Umbilical cord (tissue), 2 donors: ENCODE results near the gene BCAS3. TPM values are rescaled to one million over a fixed set of nuclear protein-coding genes. Genes with fewer than 3 reads are reported as not detected.
A peak's percentile ranks its signal among the peaks of the same experiment; 100 is the strongest.

Experiments used
- DNase-seq: peaks from one replicate; pipeline ENCODE4 v3.0.0-alpha.2; 2015; ENCODE audit warnings: low spot score
- total RNA-seq: library from RNA; depleted of rRNA; stranded (reverse); fragments of >200 nt; gene quantifications from one replicate; pipeline ENCODE4 v1.2.3, GENCODE V29; 2014; ENCODE audit warnings: low replicate concordance; ENCODE audit not compliant: insufficient read depth

Gene BCAS3
- total RNA-seq, 1 donor from 2014 or later: 25.0 TPM

DNA sequence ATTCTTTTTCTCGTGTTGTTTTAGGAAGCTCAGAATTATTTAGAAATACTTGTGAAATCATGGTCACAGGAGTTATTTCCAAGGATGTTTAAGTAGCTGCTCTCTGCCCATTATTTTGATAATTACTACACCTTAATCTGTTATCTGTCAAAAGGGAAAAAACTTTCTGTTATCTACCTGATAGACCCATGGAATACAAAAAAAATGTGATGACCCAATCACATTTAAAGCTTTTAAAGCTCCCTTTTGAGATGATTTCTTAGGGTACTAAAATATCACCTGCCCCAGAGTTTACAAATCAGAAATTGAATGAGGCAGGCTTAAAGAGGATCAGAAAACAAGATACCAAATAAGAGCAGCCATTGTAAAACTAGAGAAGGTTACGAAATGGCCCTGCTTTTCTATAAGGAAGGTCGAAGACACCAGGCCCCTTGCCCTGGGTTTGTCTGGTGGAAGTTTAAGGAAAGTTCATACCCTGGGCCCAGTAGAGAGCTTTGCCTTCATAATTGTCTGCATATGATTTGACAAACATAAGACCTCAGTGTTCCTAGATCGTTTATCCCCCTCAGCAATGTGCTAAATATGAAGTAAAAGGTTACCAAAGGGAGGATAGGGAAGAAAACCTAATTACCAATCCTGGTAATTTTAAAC lies 572.1 kb downstream of the BCAS3 start:
- peak; percentile 57 for DNase-seq

- DNase-seq: peak; percentile 95
Measured at GRCh38 chr17:61250335-61250890, 572.8 kb downstream of the BCAS3 start.

DNA sequence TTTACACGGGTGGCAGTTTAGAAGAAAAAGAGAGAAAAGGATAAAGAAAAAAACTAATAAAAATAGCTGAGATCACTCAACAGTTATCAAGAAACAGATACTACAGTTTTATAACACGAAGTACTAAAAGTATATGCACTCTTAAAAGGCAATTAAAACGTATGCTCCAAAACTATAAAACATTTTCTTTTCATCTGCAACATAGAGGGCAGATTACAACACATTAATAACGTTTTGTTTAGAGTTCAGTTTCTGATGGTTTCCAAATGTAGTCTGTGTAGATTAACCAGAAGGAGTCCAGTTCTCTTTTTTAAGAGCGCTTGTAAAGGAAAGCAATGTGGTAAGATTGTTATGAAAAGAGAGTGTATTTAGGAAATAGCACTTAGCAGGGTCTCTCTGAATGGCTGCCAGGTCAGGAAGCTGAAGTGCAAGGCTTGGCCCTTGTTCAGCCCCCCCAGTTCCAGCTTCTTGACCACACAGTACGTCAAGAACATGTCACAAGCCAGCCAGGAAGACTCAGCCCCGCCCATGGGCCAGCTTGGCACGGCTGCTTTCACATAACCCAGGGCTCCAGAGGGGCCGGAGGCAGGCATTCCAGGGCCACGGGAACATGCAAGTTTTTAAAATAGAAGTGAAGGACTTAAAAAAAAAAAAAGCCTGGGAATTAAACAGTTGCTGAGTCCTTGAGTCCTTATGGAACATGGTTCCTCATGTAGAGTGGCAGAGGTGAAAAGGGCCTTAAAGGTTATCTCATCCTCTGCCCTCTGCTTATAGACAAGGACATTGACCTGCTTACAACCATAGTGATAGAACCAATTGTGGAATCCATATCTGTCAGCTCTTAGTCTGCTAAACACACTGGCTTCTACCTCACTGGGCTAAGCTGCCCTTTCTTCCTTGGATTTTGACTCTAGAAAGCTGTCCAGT lies 574.6 kb downstream of the BCAS3 start:
- peak; percentile 96 for DNase-seq

DNA sequence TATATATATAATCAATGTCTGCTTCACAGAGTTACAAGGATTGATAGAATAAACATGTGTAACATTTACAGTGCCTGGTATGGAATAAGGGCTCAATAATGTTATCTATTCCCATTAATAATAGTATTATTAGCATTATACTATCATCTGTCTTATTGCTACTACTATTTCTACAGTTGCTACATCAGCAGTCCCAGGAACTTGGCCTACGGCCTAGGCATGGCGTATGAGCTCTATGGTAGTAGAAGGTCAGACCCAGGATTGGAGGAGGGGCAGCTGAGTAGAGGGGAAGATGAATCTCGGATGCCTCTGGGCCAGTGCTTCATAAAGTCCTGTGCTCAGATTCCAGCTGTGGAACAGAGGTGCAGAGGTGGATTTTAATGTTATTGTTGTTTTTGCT lies 575.7 kb downstream of the BCAS3 start:
- peak; percentile 85 for DNase-seq

DNA sequence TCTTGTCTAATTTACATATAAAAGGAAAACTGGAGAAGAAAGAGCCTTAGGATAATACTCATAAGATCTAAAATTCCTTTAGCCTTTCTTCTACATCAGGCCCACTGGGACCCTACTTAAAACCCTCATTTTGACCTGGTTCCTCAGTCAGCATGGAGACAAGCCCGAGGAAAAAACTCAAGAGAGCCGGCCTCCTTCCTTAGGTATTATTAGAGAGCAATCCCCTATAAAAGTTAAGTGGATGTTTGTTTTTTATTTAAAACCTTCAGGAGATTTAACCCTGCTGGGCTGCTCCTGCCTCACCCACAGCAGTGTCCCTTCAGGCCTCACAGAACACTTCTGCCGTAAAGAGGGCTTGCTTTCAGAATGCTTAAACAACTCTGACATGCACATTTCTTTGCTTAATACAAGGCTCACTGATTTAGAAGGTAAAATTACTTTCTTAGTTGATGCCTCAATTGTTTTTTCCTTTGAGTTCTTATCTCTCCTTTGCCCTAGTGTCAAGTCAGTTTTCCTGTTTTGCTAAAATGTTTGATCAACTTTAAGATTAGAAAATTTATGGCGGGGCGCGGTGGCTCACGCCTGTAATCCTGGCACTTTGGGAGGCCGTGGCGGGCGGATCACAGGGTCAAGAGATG lies 576.4 kb downstream of the BCAS3 start:
- peak; percentile 47 for DNase-seq

- DNase-seq: no peak
Measured at GRCh38 chr17:61254904-61255303, 577.3 kb downstream of the BCAS3 start.

DNA sequence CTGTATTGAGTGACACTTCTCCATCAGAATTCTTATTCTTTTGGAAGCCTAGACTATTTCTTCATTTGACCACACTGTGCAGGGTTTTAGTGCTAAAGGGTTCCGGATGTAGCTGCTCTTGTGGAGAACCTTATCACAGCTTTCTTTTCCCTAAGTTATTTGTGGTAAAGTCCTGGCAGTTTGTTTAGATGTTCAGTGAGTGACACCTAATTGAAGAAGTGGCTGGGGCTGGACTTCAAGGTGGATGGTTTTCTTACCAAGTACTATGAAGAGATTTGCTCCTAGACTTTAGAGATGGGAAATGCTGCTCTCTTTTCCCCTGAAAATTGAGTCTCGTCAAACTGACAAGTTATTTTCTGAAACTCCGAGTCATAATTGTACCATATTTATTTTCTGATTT lies 578.0 kb downstream of the BCAS3 start:
- no peak for DNase-seq

GRCh38 chr17:61259360-61259759 lies 581.7 kb downstream of the BCAS3 start:
- peak; percentile 15 for DNase-seq

GRCh38 chr17:61260071-61260797 lies 582.6 kb downstream of the BCAS3 start:
- peak; percentile 90 for DNase-seq

GRCh38 chr17:61261001-61261637 lies 583.5 kb downstream of the BCAS3 start:
- DNase-seq: peak; percentile 60

DNA sequence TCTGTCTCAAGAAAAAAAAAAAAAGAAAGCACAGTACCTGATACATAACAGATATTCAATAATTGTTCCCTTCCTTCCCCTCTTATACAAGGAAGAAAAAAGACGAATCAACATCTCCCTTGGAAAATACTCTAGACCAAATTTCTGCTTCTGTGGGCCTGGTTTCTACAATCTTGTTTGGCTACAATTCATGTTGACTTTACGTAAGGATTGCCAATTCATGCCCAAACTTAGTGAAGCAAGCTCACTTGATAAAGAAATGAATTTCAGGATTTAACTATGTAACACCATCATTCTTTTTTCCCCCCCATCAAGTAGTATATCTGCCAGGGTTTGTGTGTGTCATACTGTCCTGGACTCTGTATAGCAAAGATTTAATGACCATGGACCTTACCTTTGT lies 587.7 kb downstream of the BCAS3 start:
- no peak for DNase-seq

GRCh38 chr17:61267847-61268246 lies 590.2 kb downstream of the BCAS3 start:
- DNase-seq: no peak

- no peak for DNase-seq
Measured at GRCh38 chr17:61275395-61275794, 597.7 kb downstream of the BCAS3 start.

DNA sequence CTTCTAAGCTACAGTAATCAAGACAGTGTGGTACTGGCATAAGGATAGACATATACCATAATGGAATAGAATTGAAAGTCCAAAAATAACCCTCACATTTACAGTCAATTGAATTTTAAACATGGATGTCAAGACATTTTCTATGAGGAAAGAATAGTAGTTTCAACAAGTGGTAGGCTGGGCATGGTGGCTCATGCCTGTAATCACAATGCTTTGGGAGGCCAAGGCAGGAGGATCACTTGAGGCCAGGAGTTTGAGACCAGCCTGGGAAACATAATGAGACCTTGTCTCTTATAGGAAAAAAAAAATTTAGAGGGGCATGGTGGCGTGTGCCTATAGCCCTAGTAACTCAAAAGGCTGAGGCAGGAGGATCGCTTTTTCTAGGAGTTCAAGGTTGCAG lies 599.2 kb downstream of the BCAS3 start:
- no peak for DNase-seq

- DNase-seq: no peak
Measured at GRCh38 chr17:61279476-61280145, 602.0 kb downstream of the BCAS3 start.

DNA sequence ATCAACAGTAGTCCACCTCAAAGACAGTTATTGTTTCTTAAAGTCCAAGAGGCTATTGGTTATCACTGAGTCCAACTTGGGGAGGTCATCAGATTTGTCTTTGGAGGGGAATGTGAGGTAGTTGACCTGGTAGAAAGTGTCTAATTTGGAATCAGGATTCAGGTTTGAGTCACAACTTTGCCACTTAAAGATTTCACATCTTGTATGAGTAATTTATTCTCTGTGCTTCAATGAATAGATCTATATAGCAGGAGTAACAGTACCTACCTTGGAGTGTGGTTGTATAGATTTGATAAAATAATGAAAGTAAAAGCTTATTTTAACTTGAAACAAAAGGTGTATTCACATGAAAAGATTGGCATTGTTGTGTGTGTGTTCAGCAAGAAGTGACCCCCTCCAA lies 602.7 kb downstream of the BCAS3 start:
- no peak for DNase-seq

DNA sequence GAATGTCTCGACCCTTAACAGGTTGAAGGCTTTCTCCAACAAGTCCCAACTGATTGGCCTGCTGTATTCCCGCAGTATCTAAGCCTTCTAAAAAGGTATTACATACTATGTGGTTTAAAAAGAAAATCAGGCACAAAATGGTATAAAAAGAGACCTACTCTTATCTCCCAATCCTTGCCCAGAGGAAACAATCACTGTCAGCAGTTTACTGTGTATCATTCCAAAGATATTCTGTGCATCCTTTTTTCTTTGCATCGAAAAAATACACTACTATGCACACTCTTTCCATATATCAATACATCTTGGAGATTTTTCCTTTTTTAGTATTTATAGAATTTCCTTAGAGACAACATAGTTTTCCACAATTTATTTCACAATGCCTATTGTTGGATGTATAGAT lies 603.2 kb downstream of the BCAS3 start:
- no peak for DNase-seq

GRCh38 chr17:61282377-61282776 lies 604.7 kb downstream of the BCAS3 start:
- DNase-seq: no peak

DNA sequence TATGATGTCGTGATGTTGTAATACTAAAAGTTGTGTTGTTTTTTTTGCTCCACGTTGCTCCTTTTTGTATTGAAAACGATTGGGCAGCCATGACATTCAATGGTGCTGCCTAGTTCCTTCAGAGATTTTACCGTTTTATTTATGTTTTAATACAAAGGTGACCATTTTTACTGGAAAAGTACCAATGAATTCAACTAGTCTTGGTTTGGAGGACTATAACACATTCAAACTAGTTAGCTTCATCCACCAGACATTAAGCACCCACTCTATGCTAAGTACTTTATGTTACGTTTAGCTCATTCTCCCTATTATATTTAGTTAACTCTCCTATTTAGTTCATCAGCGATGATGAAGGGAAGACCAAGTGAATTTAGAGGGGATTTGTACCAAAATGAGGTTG lies 605.4 kb downstream of the BCAS3 start:
- DNase-seq: no peak

DNA sequence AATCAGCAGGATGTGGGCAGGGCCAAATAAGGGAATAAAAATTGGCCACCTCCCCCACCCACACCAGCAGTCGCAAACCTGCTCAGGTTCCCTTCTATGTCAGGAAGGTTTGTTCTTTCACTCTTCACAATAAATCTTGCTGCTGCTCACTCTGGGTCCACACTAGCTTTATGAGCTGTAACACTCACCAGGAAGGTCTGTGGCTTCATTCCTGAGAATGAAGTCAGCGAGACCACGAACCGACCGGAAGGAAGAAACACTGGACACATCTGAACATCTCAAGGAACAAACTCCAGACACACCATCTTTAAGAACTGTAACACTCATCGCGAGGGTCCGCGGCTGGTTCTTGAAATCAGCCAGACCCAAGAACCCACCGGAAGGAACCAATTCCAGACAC lies 606.5 kb downstream of the BCAS3 start:
- DNase-seq: peak; percentile 71
